H1 (cell line): ENCODE measurements around the gene CASP9. TPM values are rescaled to one million over a fixed set of nuclear protein-coding genes. Genes with fewer than 3 reads are reported as not detected.

Experiments used
- CTCF ChIA-PET: fragments of 300-600 bp; sonication (Branson Sonifier 250); formaldehyde crosslinking; loops from one replicate; lab custom pipeline; 2021; ENCODE audit not compliant: partially characterized antibody; lab: Charles Lee
- POLR2A ChIA-PET: fragments of 300-600 bp; sonication (Branson Sonifier 250); formaldehyde crosslinking; loops from one replicate; lab custom pipeline; 2021; ENCODE audit warnings: inconsistent platforms; ENCODE audit not compliant: partially characterized antibody; lab: Charles Lee
- DNase-seq, 2 experiments: peaks; one replicate each; pipeline versions ENCODE4 v3.0.0 to v3.0.0-alpha.2; 2010 to 2022; ENCODE audit warnings: low spot score in 2 of 2, low read depth in 1 of 2, mixed read lengths in 1 of 2
- FAIRE-seq: peaks from 2 replicates; lab custom pipeline; 2011; peaks lifted over from hg19 to GRCh38; lab: Jason Lieb, UNC
- H2AFZ ChIP-seq: 2 replicates; pipeline ENCODE4 v1.8.1; 2012; ENCODE audit warnings: low read length, inconsistent platforms
- H2AK5ac ChIP-seq: 2 replicates; pipeline ENCODE4 v1.6.1; 2013; ENCODE audit warnings: low read depth, low read length
- H2BK120ac ChIP-seq: replicated peaks from 2 replicates; pipeline ENCODE3; 2013; ENCODE audit warnings: low read depth, low read length, inconsistent platforms
- H2BK12ac ChIP-seq: 2 replicates; pipeline ENCODE4 v1.6.1; 2013; ENCODE audit warnings: low read depth, low read length
- H2BK15ac ChIP-seq: 2 replicates; pipeline ENCODE4 v1.6.1; 2013; ENCODE audit warnings: low read length
- H2BK20ac ChIP-seq: 2 replicates; pipeline ENCODE4 v1.6.1; 2013; ENCODE audit warnings: low read length
- H2BK5ac ChIP-seq: 2 replicates; pipeline ENCODE4 v1.6.1; 2013; ENCODE audit warnings: low read depth, low read length
- H3K14ac ChIP-seq: 2 replicates; pipeline ENCODE4 v1.6.1; 2013; ENCODE audit warnings: inconsistent platforms; ENCODE audit not compliant: insufficient read length
- H3K18ac ChIP-seq: 2 replicates; pipeline ENCODE4 v1.6.1; 2013; ENCODE audit warnings: low read length; ENCODE audit errors: extremely low read depth
- H3K23ac ChIP-seq: 2 replicates; pipeline ENCODE4 v1.6.1; 2013; ENCODE audit warnings: inconsistent platforms; ENCODE audit not compliant: insufficient read length
- H3K23me2 ChIP-seq: 2 replicates; pipeline ENCODE4 v1.6.1; 2013; ENCODE audit warnings: low read depth, low read length
- H3K27ac ChIP-seq: 2 replicates; pipeline ENCODE4 v1.6.1; 2011; ENCODE audit warnings: low read depth, low read length, inconsistent platforms
- H3K27me3 ChIP-seq, 4 experiments: replicated peaks in 1 of 4; 1 replicate in 1 of 4; 2 replicates in 3 of 4; pipeline versions ENCODE4 v1.6.1 to v1.8.1; 2011 to 2013; ENCODE audit warnings: low read length in 3 of 4, mild to moderate bottlenecking in 3 of 4, inconsistent platforms in 2 of 4, mixed read lengths in 2 of 4, moderate library complexity in 1 of 4; ENCODE audit not compliant: control insufficient read depth in 3 of 4, insufficient read depth in 3 of 4; ENCODE audit errors: extremely low read depth in 1 of 4
- H3K36me3 ChIP-seq, 4 experiments: 2 replicates each; pipeline versions ENCODE4 v1.6.1 to v1.8.1; 2011 to 2013; ENCODE audit warnings: mild to moderate bottlenecking in 4 of 4, low read length in 3 of 4, moderate library complexity in 2 of 4, control low read depth in 1 of 4, inconsistent platforms in 1 of 4; ENCODE audit not compliant: insufficient read depth in 4 of 4, control insufficient read depth in 2 of 4
- H3K4ac ChIP-seq: replicated peaks from 2 replicates; pipeline ENCODE3; 2013; ENCODE audit warnings: low read length, low read depth, mixed read lengths, inconsistent platforms; ENCODE audit not compliant: insufficient read length
- H3K4me1 ChIP-seq, 4 experiments: replicated peaks in 1 of 4; 1 replicate in 1 of 4; 2 replicates in 3 of 4; pipeline versions ENCODE4 v1.6.1 to v1.8.1; 2011 to 2013; ENCODE audit warnings: low read length in 3 of 4, inconsistent platforms in 2 of 4, mixed read lengths in 1 of 4; ENCODE audit not compliant: insufficient read depth in 4 of 4, control insufficient read depth in 3 of 4
- H3K4me2 ChIP-seq, 2 experiments: 2 replicates each; pipeline versions ENCODE4 v1.6.1 to v1.8.1; 2011 to 2013; ENCODE audit warnings: low read depth in 2 of 2, low read length in 2 of 2, control low read depth in 1 of 2, inconsistent platforms in 1 of 2, mild to moderate bottlenecking in 1 of 2; ENCODE audit not compliant: insufficient read depth in 1 of 2
- H3K4me3 ChIP-seq, 4 experiments: fragments of 200-600, 300-600 bp in 1 of 4; sonication (generic), shearing (Covaris generic), sonication (Bioruptor Twin) in 1 of 4; 2 replicates each; pipeline versions ENCODE4 v1.5.1 to v1.8.1; 2011 to 2016; ENCODE audit warnings: low read length in 4 of 4, low read depth in 3 of 4, control low read depth in 2 of 4, inconsistent platforms in 2 of 4, mild to moderate bottlenecking in 2 of 4, mixed read lengths in 1 of 4, moderate library complexity in 1 of 4; ENCODE audit not compliant: insufficient read depth in 2 of 4; ENCODE audit errors: extremely low read depth in 1 of 4
- H3K56ac ChIP-seq: replicated peaks from 2 replicates; pipeline ENCODE3; 2013; ENCODE audit warnings: low read depth, mild to moderate bottlenecking, mixed read lengths, low read length, inconsistent platforms; ENCODE audit not compliant: insufficient read length
- H3K79me1 ChIP-seq: 2 replicates; pipeline ENCODE4 v1.6.1; 2013; ENCODE audit warnings: low read depth, low read length, control low read depth
- H3K79me2 ChIP-seq, 2 experiments: 2 replicates each; pipeline versions ENCODE4 v1.6.1 to v1.8.1; 2012 to 2013; ENCODE audit warnings: low read length in 2 of 2, mild to moderate bottlenecking in 2 of 2, inconsistent platforms in 1 of 2; ENCODE audit not compliant: insufficient read depth in 2 of 2, control insufficient read depth in 1 of 2
- H3K9ac ChIP-seq, 4 experiments: replicated peaks in 1 of 4; 1 replicate in 1 of 4; 2 replicates in 3 of 4; pipeline versions ENCODE4 v1.6.1 to v1.8.1; 2011 to 2013; ENCODE audit warnings: low read depth in 3 of 4, low read length in 3 of 4, control low read depth in 2 of 4, mild to moderate bottlenecking in 2 of 4, moderate library complexity in 2 of 4, inconsistent platforms in 1 of 4; ENCODE audit errors: extremely low read depth in 1 of 4
- H3K9me3 ChIP-seq, 2 experiments: 2 replicates each; pipeline versions ENCODE4 v1.6.1 to v1.8.1; 2012 to 2013; ENCODE audit warnings: mild to moderate bottlenecking in 2 of 2, moderate library complexity in 2 of 2, control low read depth in 1 of 2, inconsistent platforms in 1 of 2, low read depth in 1 of 2, low read length in 1 of 2, mixed read lengths in 1 of 2; ENCODE audit not compliant: insufficient read depth in 2 of 2
- H4K20me1 ChIP-seq, 2 experiments: replicated peaks in 1 of 2; 2 replicates each; pipeline versions ENCODE3 to v1.8.1; 2011 to 2013; ENCODE audit warnings: inconsistent platforms in 2 of 2, low read length in 2 of 2, mild to moderate bottlenecking in 1 of 2; ENCODE audit not compliant: insufficient read depth in 2 of 2, control insufficient read depth in 1 of 2
- H4K5ac ChIP-seq: 2 replicates; pipeline ENCODE4 v1.6.1; 2013; ENCODE audit warnings: low read length, low read depth, mixed read lengths, inconsistent platforms; ENCODE audit not compliant: insufficient read length
- H4K8ac ChIP-seq: 2 replicates; pipeline ENCODE4 v1.8.0; 2013; ENCODE audit warnings: mild to moderate bottlenecking, moderate library complexity, low read length, inconsistent platforms; ENCODE audit not compliant: insufficient read depth; ENCODE audit errors: extremely low read depth
- H4K91ac ChIP-seq: replicated peaks from 2 replicates; pipeline ENCODE3; 2013; ENCODE audit warnings: low read length, mixed read lengths, inconsistent platforms; ENCODE audit not compliant: insufficient read length
- RAD21 ChIP-seq, 2 experiments: IDR thresholded peaks in 1 of 2; conservative IDR thresholded peaks in 1 of 2; 2 replicates each; pipeline ENCODE4 v1.6.1; 2011; ENCODE audit warnings: low read depth in 2 of 2, low read length in 2 of 2, improper control_type of control experiment in 1 of 2, inconsistent platforms in 1 of 2, mild to moderate bottlenecking in 1 of 2, moderate library complexity in 1 of 2
- SRF ChIP-seq: IDR thresholded peaks from 2 replicates; pipeline ENCODE4 v1.6.1; 2011; ENCODE audit warnings: mild to moderate bottlenecking, low read depth, low read length, moderate library complexity
- WGBS, 2 experiments: shearing (Covaris generic) in 1 of 2; methylation state at CpG; one replicate each; pipeline versions ENCODE4 v1.1.6 to v1.1.7; 2013 to 2015; ENCODE audit warnings: low lambda C conversion rate in 2 of 2, mixed read lengths in 2 of 2, inconsistent platforms in 1 of 2, low coverage in 1 of 2, missing lambda C conversion rate in 1 of 2; ENCODE audit not compliant: insufficient replicate concordance in 2 of 2, insufficient coverage in 1 of 2, insufficient read length in 1 of 2; ENCODE audit errors: extremely low coverage in 1 of 2, missing lambda C conversion rate in 1 of 2; 5-methylcytosine and 5-hydroxymethylcytosine counted together
- polyA plus RNA-seq, 7 experiments: library from polyadenylated mRNA; depleted of rRNA in 3 of 7; stranded (reverse) in 5 of 7; unstranded in 2 of 7; fragments of >200 nt in 5 of 7; fragments of 200-250 nt in 2 of 7; gene quantifications; 1 replicate in 5 of 7; 2 replicates in 1 of 7; 4 replicates in 1 of 7; pipeline versions ENCODE4 v1.2.1 to v1.2.3, GENCODE V29; 2011 to 2013; ENCODE audit warnings: missing spikeins in 2 of 7, mixed read lengths in 2 of 7
- total RNA-seq: library from RNA; stranded (reverse); fragmentation: NEBNext Ultra II Directional; extraction: Animal tissue kit (Norgen Biotek cat#: 25700); gene quantifications from 2 replicates; pipeline ENCODE4 v1.2.1, GENCODE V29; 2021

CASP9 gene
- total and polyA plus RNA-seq, 2 of the 8 experiments (the other 6 are each of a cell fraction or from before 2014, with no cell fraction given), result 14.8 to 36.3 TPM

- Histone ChIP-seq H3K9me3 (no peaks in the 10 kb centered on the region), H4K20me1 (no peaks in the 10 kb centered on the region), H2BK20ac (no peak overlapping the region), H3K79me2 (no peaks in the 10 kb centered on the region), H3K18ac (no peak overlapping the region), H3K36me3 (peaks cover 4 to 59% (median 23%) of the 10 kb centered on the region in 4 experiments), H2AK5ac (no peak overlapping the region), H4K8ac (no peak overlapping the region), H3K23me2 (no peaks in the 10 kb centered on the region), H3K14ac (no peak overlapping the region), H2BK120ac (no peak overlapping the region), H3K23ac (no peak overlapping the region), H2AFZ (no peak overlapping the region), H3K4ac (no peak overlapping the region), H2BK5ac (no peak overlapping the region), H4K5ac (no peak overlapping the region), H2BK12ac (no peak overlapping the region), H3K27me3 (no peaks in the 10 kb centered on the region), H3K56ac (no peak overlapping the region), H4K91ac (no peak overlapping the region), H3K4me3 (no peak overlapping the region), H3K4me1 (no peaks in the 10 kb centered on the region), H3K4me2 (no peak overlapping the region), H3K27ac (no peak overlapping the region), H3K9ac (no peak overlapping the region), H2BK15ac (no peak overlapping the region), H3K79me1 (no peaks in the 10 kb centered on the region)
- DNase-seq, result no peak
- 94% methylated on average over 8 of the region's 8 CpGs; no CpG with 5 or more reads in 1 of the 2 experiments for WGBS, 2 experiments
- FAIRE-seq, result no peak
- CTCF ChIA-PET, result interaction anchor here (0.6 kb wide), 1 partner anchor 1535 kb away, joined by 3 read pairs; no protein-coding TSS in a partner anchor
- TF ChIP-seq SRF, result no peak
- TF ChIP-seq RAD21 (IDR thresholded peaks at IDR 0.05 in 1 of 2, conservative IDR thresholded peaks at IDR 0.05 in 1 of 2; ENCODE audit: low read depth in 2 of 2, low read length in 2 of 2), result no peak
- POLR2A ChIA-PET, result no interaction called here
These were observed 16.2 kb upstream of the CASP9 start for GRCh38 chr1:15540186-15540585.
